ENCODE measurements around the gene RNF212B. TPM values are rescaled to one million over a fixed set of nuclear protein-coding genes. Genes with fewer than 3 reads are reported as not detected.

Gene RNF212B
- polyA plus RNA-seq, 2 of the 4 experiments (the other 2 are of a cell fraction) = not detected

DNA sequence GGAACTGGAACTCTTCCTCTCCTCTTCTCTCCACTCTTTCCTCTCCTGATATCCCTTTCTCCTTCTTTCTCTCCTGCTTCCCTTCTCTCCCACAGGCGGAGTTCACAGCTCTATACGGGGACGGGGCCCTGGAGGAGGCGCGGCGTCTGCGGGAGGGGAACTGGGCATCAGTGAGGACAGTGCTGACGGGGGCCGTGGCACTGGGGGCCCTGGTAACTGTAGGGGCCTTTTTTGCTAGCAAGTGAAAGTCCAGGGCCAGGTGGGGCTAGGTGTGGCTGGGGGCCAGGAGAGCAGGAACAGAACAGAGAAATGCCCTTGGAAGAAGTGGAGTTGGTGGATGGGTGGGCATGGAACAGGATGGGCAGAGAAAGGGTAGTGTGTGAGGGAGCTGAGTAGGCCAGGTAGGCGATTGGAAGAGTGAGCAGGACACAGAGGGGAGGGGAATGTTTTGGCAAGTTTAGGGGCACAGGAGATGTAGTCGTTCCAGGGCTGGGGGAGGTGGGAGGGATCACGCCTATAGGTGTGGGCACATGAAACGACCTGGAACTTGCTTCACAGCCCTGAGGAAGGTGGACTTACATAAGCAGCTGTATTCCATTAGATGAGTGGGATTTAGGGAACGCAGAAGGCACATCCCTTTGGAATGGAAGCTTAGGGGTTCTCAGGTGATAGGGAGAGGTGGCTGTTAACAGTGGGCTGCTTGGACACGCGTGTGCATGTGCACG is 71.1 kb downstream of the RNF212B start:
- ChIA-PET CTCF (interaction anchor here (0.5 to 3.8 kb wide), 10 partner anchors 7 to 794 kb away, joined by 3 to 15 read pairs (median 4); partner anchors contain the start of genes PPP1R3E and SLC22A17), POLR2A (interaction anchor here (0.5 to 4.5 kb wide), 2 partner anchors 13 to 243 kb away, joined by 3 to 64 read pairs; partner anchors contain the start of genes PABPN1 and ZFHX2)
- no peak for ATAC-seq
- peaks cover 25% of the 10 kb centered on the region for H3K4me1 ChIP-seq
- no peak for TF ChIP-seq PHF8 (IDR thresholded peaks at IDR 0.05; ENCODE audit: borderline replicate concordance, low read depth)
- no peak for TF ChIP-seq ATOH8 (CRISPR knock-in tag; IDR thresholded peaks at IDR 0.05; ENCODE audit: low read depth)
- TF ChIP-seq, protein P1, sequence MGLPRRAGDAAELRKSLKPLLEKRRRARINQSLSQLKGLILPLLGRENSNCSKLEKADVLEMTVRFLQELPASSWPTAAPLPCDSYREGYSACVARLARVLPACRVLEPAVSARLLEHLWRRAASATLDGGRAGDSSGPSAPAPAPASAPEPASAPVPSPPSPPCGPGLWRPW (IDR thresholded peaks at IDR 0.05) = no peak
- H3K9me3 ChIP-seq = no peaks in the 10 kb centered on the region
- H3K4me3 ChIP-seq = no peak overlapping the region
- H3K27ac ChIP-seq = 0 out of 6 replicates have a peak overlapping the region, but pooled peaks of 1 of the 2 experiments have one; percentile 17
- peak overlapping the region; percentile 94 for H3K4me2 ChIP-seq
- FAIRE-seq = no peak
- WGBS (ENCODE audit: missing lambda C conversion rate) = 93% methylated on average over 17 of the region's 17 CpGs
- no peak for DNase-seq (ENCODE audit: low read depth in 1 of 2, low spot score in 1 of 2)

DNA sequence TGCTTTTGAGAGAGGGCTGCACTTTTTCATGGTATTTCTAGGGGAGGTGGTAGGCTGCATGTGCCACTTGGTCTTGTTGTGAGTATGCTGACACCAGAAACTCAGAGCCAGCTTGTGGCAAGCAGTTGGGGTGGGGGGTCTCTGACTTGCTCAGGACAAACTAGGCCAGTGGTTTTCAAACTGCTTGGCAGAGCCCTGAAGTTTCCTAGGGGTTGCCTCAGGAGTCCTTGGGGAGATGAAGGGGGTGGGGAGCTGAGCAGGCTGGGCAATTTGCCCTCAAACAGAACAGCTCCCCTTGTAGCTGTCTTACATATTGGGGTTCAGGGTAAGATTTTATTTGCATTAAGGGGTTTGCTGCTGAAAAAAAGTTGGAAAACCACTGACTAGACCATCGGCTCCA is 72.8 kb downstream of the RNF212B start:
- Histone ChIP-seq H3K4me3 (no peak overlapping the region), H3K27ac (no peak overlapping the region), H3K4me2 (no peak overlapping the region), H3K4me1 (peaks cover 24% of the 10 kb centered on the region), H3K9me3 (no peaks in the 10 kb centered on the region)
- 82% methylated on average over 1 of the region's 1 CpG for WGBS (ENCODE audit: missing lambda C conversion rate)
- DNase-seq (ENCODE audit: low read depth in 1 of 2, low spot score in 1 of 2) = no peak
- ChIA-PET POLR2A (interaction anchor here (1.2 to 1.4 kb wide), 2 partner anchors 8 to 11 kb away, joined by 5 read pairs; partner anchors contain the start of genes PABPN1 and PPP1R3E), CTCF (interaction anchor here (1.0 to 2.9 kb wide), 6 partner anchors 9 to 216 kb away, joined by 3 to 15 read pairs (median 4); partner anchors contain the start of genes ACIN1, C14orf119, PABPN1 and PPP1R3E)
- TF ChIP-seq KDM5A (IDR thresholded peaks at IDR 0.05) (no peak), NR3C1 (IDR thresholded peaks at IDR 0.05) (no peak), TP53 (CRISPR knock-in tag; IDR thresholded peaks at IDR 0.05) (no peak), FOSB (CRISPR knock-in tag; IDR thresholded peaks at IDR 0.05) (no peak), HOXA7 (CRISPR knock-in tag; IDR thresholded peaks at IDR 0.05) (no peak), JUNB (IDR thresholded peaks at IDR 0.05) (no peak), HEYL (CRISPR knock-in tag; IDR thresholded peaks at IDR 0.05) (no peak), ZSCAN20 (CRISPR knock-in tag; IDR thresholded peaks at IDR 0.05) (no peak), SREBF2 (IDR thresholded peaks at IDR 0.05) (no peak), MAFK (IDR thresholded peaks at IDR 0.05; ENCODE audit: partially characterized antibody) (no peak), ZC3H11A (IDR thresholded peaks at IDR 0.05) (no peak), KDM1A (IDR thresholded peaks at IDR 0.05; ENCODE audit: low read depth) (no peak), REST (IDR thresholded peaks at IDR 0.05) (no peak), RARB (CRISPR knock-in tag; IDR thresholded peaks at IDR 0.05) (no peak), CHD4 (IDR thresholded peaks at IDR 0.05; ENCODE audit: borderline replicate concordance) (no peak), HDAC2 (IDR thresholded peaks at IDR 0.05) (no peak)
- TF ChIP-seq, protein P2, sequence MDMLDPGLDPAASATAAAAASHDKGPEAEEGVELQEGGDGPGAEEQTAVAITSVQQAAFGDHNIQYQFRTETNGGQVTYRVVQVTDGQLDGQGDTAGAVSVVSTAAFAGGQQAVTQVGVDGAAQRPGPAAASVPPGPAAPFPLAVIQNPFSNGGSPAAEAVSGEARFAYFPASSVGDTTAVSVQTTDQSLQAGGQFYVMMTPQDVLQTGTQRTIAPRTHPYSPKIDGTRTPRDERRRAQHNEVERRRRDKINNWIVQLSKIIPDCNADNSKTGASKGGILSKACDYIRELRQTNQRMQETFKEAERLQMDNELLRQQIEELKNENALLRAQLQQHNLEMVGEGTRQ (IDR thresholded peaks at IDR 0.05) = no peak
- TF ChIP-seq, protein P3, sequence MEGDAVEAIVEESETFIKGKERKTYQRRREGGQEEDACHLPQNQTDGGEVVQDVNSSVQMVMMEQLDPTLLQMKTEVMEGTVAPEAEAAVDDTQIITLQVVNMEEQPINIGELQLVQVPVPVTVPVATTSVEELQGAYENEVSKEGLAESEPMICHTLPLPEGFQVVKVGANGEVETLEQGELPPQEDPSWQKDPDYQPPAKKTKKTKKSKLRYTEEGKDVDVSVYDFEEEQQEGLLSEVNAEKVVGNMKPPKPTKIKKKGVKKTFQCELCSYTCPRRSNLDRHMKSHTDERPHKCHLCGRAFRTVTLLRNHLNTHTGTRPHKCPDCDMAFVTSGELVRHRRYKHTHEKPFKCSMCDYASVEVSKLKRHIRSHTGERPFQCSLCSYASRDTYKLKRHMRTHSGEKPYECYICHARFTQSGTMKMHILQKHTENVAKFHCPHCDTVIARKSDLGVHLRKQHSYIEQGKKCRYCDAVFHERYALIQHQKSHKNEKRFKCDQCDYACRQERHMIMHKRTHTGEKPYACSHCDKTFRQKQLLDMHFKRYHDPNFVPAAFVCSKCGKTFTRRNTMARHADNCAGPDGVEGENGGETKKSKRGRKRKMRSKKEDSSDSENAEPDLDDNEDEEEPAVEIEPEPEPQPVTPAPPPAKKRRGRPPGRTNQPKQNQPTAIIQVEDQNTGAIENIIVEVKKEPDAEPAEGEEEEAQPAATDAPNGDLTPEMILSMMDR (IDR thresholded peaks at IDR 0.05) = no peak
- TF ChIP-seq, protein P4, sequence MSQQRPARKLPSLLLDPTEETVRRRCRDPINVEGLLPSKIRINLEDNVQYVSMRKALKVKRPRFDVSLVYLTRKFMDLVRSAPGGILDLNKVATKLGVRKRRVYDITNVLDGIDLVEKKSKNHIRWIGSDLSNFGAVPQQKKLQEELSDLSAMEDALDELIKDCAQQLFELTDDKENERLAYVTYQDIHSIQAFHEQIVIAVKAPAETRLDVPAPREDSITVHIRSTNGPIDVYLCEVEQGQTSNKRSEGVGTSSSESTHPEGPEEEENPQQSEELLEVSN (IDR thresholded peaks at IDR 0.05; ENCODE audit: borderline replicate concordance, low read depth) = no peak
- TF ChIP-seq, protein P5, sequence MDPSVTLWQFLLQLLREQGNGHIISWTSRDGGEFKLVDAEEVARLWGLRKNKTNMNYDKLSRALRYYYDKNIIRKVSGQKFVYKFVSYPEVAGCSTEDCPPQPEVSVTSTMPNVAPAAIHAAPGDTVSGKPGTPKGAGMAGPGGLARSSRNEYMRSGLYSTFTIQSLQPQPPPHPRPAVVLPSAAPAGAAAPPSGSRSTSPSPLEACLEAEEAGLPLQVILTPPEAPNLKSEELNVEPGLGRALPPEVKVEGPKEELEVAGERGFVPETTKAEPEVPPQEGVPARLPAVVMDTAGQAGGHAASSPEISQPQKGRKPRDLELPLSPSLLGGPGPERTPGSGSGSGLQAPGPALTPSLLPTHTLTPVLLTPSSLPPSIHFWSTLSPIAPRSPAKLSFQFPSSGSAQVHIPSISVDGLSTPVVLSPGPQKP (IDR thresholded peaks at IDR 0.05; ENCODE audit: low read depth, low read length) = no peak
- no peak for ATAC-seq
- no peak for FAIRE-seq
